H1 (cell line): Measurements from ENCODE around the gene PERCC1. TPM values are rescaled to one million over a fixed set of nuclear protein-coding genes. Genes with fewer than 3 reads are reported as not detected.

ENCODE experiments used
- ASH2L ChIP-seq: fragments of 200-600, 300-600 bp; sonication (generic); IDR thresholded peaks from one replicate; pipeline ENCODE4 v1.7.1; 2017; ENCODE audit warnings: low read length
- ATF2 ChIP-seq: IDR thresholded peaks from 2 replicates; pipeline ENCODE4 v1.6.1; 2012; ENCODE audit warnings: low read length, inconsistent platforms
- CEBPB ChIP-seq: IDR thresholded peaks from 2 replicates; pipeline ENCODE4 v1.6.1; 2012; ENCODE audit warnings: low read depth, low read length
- CTCF ChIP-seq, 3 experiments: IDR thresholded peaks; 1 replicate in 2 of 3; 2 replicates in 1 of 3; pipeline versions ENCODE4 v1.5.1 to v1.6.1; 2011; ENCODE audit warnings: low read length in 3 of 3, mild to moderate bottlenecking in 3 of 3, inconsistent platforms in 2 of 3, low read depth in 1 of 3, moderate library complexity in 1 of 3; ENCODE audit not compliant: insufficient read depth in 1 of 3; ENCODE audit errors: control extremely low read depth in 1 of 3
- EP300 ChIP-seq, 2 experiments: IDR thresholded peaks; 1 replicate in 1 of 2; 2 replicates in 1 of 2; pipeline ENCODE4 v1.6.1; 2011 to 2012; ENCODE audit warnings: low read depth in 2 of 2, low read length in 2 of 2, mild to moderate bottlenecking in 2 of 2, borderline replicate concordance in 1 of 2, inconsistent platforms in 1 of 2, moderate library complexity in 1 of 2
- FOSL1 ChIP-seq: IDR thresholded peaks from 2 replicates; pipeline ENCODE4 v1.6.1; 2011; ENCODE audit warnings: mild to moderate bottlenecking, low read depth, low read length, moderate library complexity; ENCODE audit not compliant: insufficient read depth
- YY1 ChIP-seq: IDR thresholded peaks from 2 replicates; pipeline ENCODE4 v1.6.1; 2011; ENCODE audit warnings: low read depth, mild to moderate bottlenecking, low read length
- polyA plus RNA-seq, 7 experiments: library from polyadenylated mRNA; depleted of rRNA in 3 of 7; stranded (reverse) in 5 of 7; unstranded in 2 of 7; fragments of >200 nt in 5 of 7; fragments of 200-250 nt in 2 of 7; gene quantifications; 1 replicate in 5 of 7; 2 replicates in 1 of 7; 4 replicates in 1 of 7; pipeline versions ENCODE4 v1.2.1 to v1.2.3, GENCODE V29; 2011 to 2013; ENCODE audit warnings: missing spikeins in 2 of 7, mixed read lengths in 2 of 7
- total RNA-seq: library from RNA; stranded (reverse); fragmentation: NEBNext Ultra II Directional; extraction: Animal tissue kit (Norgen Biotek cat#: 25700); gene quantifications from 2 replicates; pipeline ENCODE4 v1.2.1, GENCODE V29; 2021

Gene PERCC1
- total and polyA plus RNA-seq, 2 of the 8 experiments (the other 6 are each of a cell fraction or from before 2014, with no cell fraction given) = not detected

- peak in 2 of 3 experiments; percentile 24 to 26; a peak in 2 of 4 replicates for TF ChIP-seq CTCF (IDR thresholded peaks at IDR 0.05; ENCODE audit: control extremely low read depth in 1 of 3, insufficient read depth in 1 of 3, low read depth in 1 of 3, low read length in 3 of 3)
- TF ChIP-seq ASH2L = no peak
- no peak for TF ChIP-seq ATF2
- TF ChIP-seq FOSL1 = no peak
- TF ChIP-seq YY1 = no peak
- no peak for TF ChIP-seq CEBPB
- TF ChIP-seq EP300 (IDR thresholded peaks at IDR 0.05; ENCODE audit: borderline replicate concordance in 1 of 2, low read depth in 2 of 2, low read length in 2 of 2) = no peak
Measured at GRCh38 chr16:1435921-1436697, 5.2 kb downstream of the PERCC1 start (continued).
